Neural cell (in vitro differentiated cells): ENCODE measurements around the gene SFI1. TPM values are rescaled to one million over a fixed set of nuclear protein-coding genes. Genes with fewer than 3 reads are reported as not detected.

Source experiments
- H2AFZ ChIP-seq: fragments of 200-600, 300-800 bp; sonication (generic), shearing (Covaris generic); 2 replicates; pipeline ENCODE4 v1.6.0; 2014; ENCODE audit warnings: low read depth, mild to moderate bottlenecking, antibody characterized with exemption, low read length, moderate library complexity
- H3F3A ChIP-seq: fragments of 200-600 bp; shearing (Covaris generic); 2 replicates; pipeline ENCODE4 v1.6.1; 2016; ENCODE audit warnings: mild to moderate bottlenecking, moderate library complexity, mixed read lengths, antibody characterized with exemption, low read length; ENCODE audit not compliant: insufficient read depth, poor library complexity, severe bottlenecking
- H3K27ac ChIP-seq: fragments of 200-600, 300-800 bp; sonication (generic), shearing (Covaris generic); 2 replicates; pipeline ENCODE4 v1.5.1; 2014; ENCODE audit warnings: mild to moderate bottlenecking, low read length, moderate library complexity
- H3K27me3 ChIP-seq: fragments of 300-800, 200-600 bp; sonication (generic), shearing (Covaris generic); 2 replicates; pipeline ENCODE4 v1.6.0; 2014; ENCODE audit warnings: mild to moderate bottlenecking, low read depth, low read length, moderate library complexity; ENCODE audit not compliant: insufficient read depth
- H3K36me3 ChIP-seq: fragments of 300-800, 200-600 bp; sonication (generic), shearing (Covaris generic); 2 replicates; pipeline ENCODE4 v1.5.1; 2014; ENCODE audit warnings: mild to moderate bottlenecking, antibody characterized with exemption, low read length, moderate library complexity; ENCODE audit not compliant: insufficient read depth
- H3K4me2 ChIP-seq: fragments of 300-800, 200-600 bp; sonication (generic), shearing (Covaris generic); 2 replicates; pipeline ENCODE4 v1.6.0; 2014; ENCODE audit warnings: mild to moderate bottlenecking, low read length
- H3K4me3 ChIP-seq: fragments of 300-800, 200-600 bp; sonication (generic), shearing (Covaris generic); 2 replicates; pipeline ENCODE4 v1.5.1; 2014; ENCODE audit warnings: mild to moderate bottlenecking, low read length, moderate library complexity
- H3K79me2 ChIP-seq: fragments of 200-600 bp; shearing (Covaris generic); replicated peaks from 2 replicates; pipeline ENCODE4 v1.6.0; 2014; ENCODE audit warnings: mild to moderate bottlenecking, low read length, moderate library complexity; ENCODE audit not compliant: insufficient read depth
- H3K9ac ChIP-seq: fragments of 300-800, 200-600 bp; sonication (generic), shearing (Covaris generic); 2 replicates; pipeline ENCODE4 v1.6.1; 2016; ENCODE audit warnings: mild to moderate bottlenecking, low read length, mixed read lengths
- H3K9me2 ChIP-seq: fragments of 200-600 bp; shearing (Covaris generic); 2 replicates; pipeline ENCODE4 v1.6.1; 2016; ENCODE audit warnings: mild to moderate bottlenecking, low read length, mixed read lengths; ENCODE audit not compliant: insufficient read depth
- H3K9me3 ChIP-seq: fragments of 200-600, 300-800 bp; sonication (generic), shearing (Covaris generic); 2 replicates; pipeline ENCODE4 v1.6.1; 2016; ENCODE audit warnings: mild to moderate bottlenecking, mixed run types, low read length, moderate library complexity, mixed read lengths
- H4K20me1 ChIP-seq: fragments of 200-600 bp; shearing (Covaris generic); 2 replicates; pipeline ENCODE4 v1.6.1; 2016; ENCODE audit warnings: mild to moderate bottlenecking, mixed run types; ENCODE audit not compliant: insufficient read depth
- CTCF ChIP-seq: fragments of 450-650 bp; IDR thresholded peaks from 2 replicates; pipeline ENCODE4 v1.5.1; 2014; ENCODE audit warnings: antibody characterized with exemption, mild to moderate bottlenecking, moderate library complexity; ENCODE audit not compliant: poor library complexity, severe bottlenecking
- EP300 ChIP-seq: fragments of 450-650 bp; conservative IDR thresholded peaks from 2 replicates; pipeline ENCODE4 v1.6.1; 2014; ENCODE audit warnings: antibody characterized with exemption, mild to moderate bottlenecking, moderate library complexity; ENCODE audit not compliant: poor library complexity, severe bottlenecking
- EZH2 ChIP-seq: fragments of 200-600, 300-800 bp; shearing (Covaris generic), sonication (generic); IDR thresholded peaks from 2 replicates; pipeline ENCODE4 v1.6.1; 2014; ENCODE audit warnings: antibody characterized with exemption, low read length, borderline replicate concordance, mild to moderate bottlenecking; ENCODE audit not compliant: insufficient read depth, poor library complexity, severe bottlenecking
- MXI1 ChIP-seq: fragments of 450-650 bp; conservative IDR thresholded peaks from 2 replicates; pipeline ENCODE4 v1.6.1; 2014; ENCODE audit warnings: antibody characterized with exemption, mild to moderate bottlenecking; ENCODE audit not compliant: poor library complexity, severe bottlenecking
- POLR2AphosphoS5 ChIP-seq: IDR thresholded peaks from 2 replicates; pipeline ENCODE4 v1.6.1; 2012
- RAD21 ChIP-seq: fragments of 450-650 bp; conservative IDR thresholded peaks from 2 replicates; pipeline ENCODE4 v1.6.1; 2014; ENCODE audit warnings: antibody characterized with exemption, mild to moderate bottlenecking, moderate library complexity
- REST ChIP-seq: IDR thresholded peaks from 2 replicates; pipeline ENCODE4 v1.6.1; 2012; ENCODE audit warnings: borderline replicate concordance
- SMC3 ChIP-seq: fragments of 450-650 bp; conservative IDR thresholded peaks from 2 replicates; pipeline ENCODE4 v1.6.1; 2014; ENCODE audit warnings: antibody characterized with exemption, mild to moderate bottlenecking, moderate library complexity; ENCODE audit not compliant: poor library complexity
- TAF1 ChIP-seq: IDR thresholded peaks from 2 replicates; pipeline ENCODE4 v1.6.1; 2012; ENCODE audit warnings: low read depth
- polyA plus RNA-seq: library from polyadenylated mRNA; depleted of rRNA; stranded (reverse); fragments of >200 nt; gene quantifications from 2 replicates; pipeline ENCODE4 v1.2.3, GENCODE V29; 2014

Gene SFI1
- polyA plus RNA-seq, 1 donor from 2014 or later, result 19.9 TPM

- H2AFZ ChIP-seq, result no peak overlapping the region
- no peaks in the 10 kb centered on the region for H3K27me3 ChIP-seq
- no peak overlapping the region for H3K4me3 ChIP-seq
- H4K20me1 ChIP-seq, result no peaks in the 10 kb centered on the region
- no peaks in the 10 kb centered on the region for H3K9me2 ChIP-seq
- no peaks in the 10 kb centered on the region for H3K9me3 ChIP-seq
- TF ChIP-seq CTCF (no peak), MXI1 (no peak), EZH2 (no peak), EP300 (no peak), SMC3 (no peak), RAD21 (no peak), POLR2AphosphoS5 (no peak), REST (no peak)
- no peaks in the 10 kb centered on the region for H3F3A ChIP-seq
- no peaks in the 10 kb centered on the region for H3K36me3 ChIP-seq
- no peak overlapping the region for H3K9ac ChIP-seq
- H3K27ac ChIP-seq, result no peak overlapping the region
- H3K4me2 ChIP-seq, result no peak overlapping the region
- H3K79me2 ChIP-seq, result no peaks in the 10 kb centered on the region
Observed at GRCh38 chr22:31533374-31533773, 37.0 kb downstream of the SFI1 start.

- Histone ChIP-seq H3K79me2 (no peaks in the 10 kb centered on the region), H3K9me2 (no peaks in the 10 kb centered on the region), H3K27me3 (no peaks in the 10 kb centered on the region), H3K27ac (no peak overlapping the region), H3K9me3 (no peaks in the 10 kb centered on the region), H3F3A (no peaks in the 10 kb centered on the region), H2AFZ (no peak overlapping the region), H4K20me1 (no peaks in the 10 kb centered on the region), H3K9ac (no peak overlapping the region), H3K4me2 (no peak overlapping the region), H3K36me3 (no peaks in the 10 kb centered on the region), H3K4me3 (no peak overlapping the region)
- TF ChIP-seq REST, result no peak
- no peak for TF ChIP-seq RAD21
- no peak for TF ChIP-seq TAF1
- TF ChIP-seq POLR2AphosphoS5, result no peak
Observed at GRCh38 chr22:31537019-31537535, 40.7 kb downstream of the SFI1 start.
